H1 (cell line): ENCODE data around the gene PLCH2. TPM values are rescaled to one million over a fixed set of nuclear protein-coding genes. Genes with fewer than 3 reads are reported as not detected.

Experiments used
- CTCF ChIA-PET: fragments of 300-600 bp; sonication (Branson Sonifier 250); formaldehyde crosslinking; loops from one replicate; lab custom pipeline; 2021; ENCODE audit not compliant: partially characterized antibody; lab: Charles Lee
- POLR2A ChIA-PET: fragments of 300-600 bp; sonication (Branson Sonifier 250); formaldehyde crosslinking; loops from one replicate; lab custom pipeline; 2021; ENCODE audit warnings: inconsistent platforms; ENCODE audit not compliant: partially characterized antibody; lab: Charles Lee
- DNase-seq, 2 experiments: peaks; one replicate each; pipeline versions ENCODE4 v3.0.0 to v3.0.0-alpha.2; 2010 to 2022; ENCODE audit warnings: low spot score in 2 of 2, low read depth in 1 of 2, mixed read lengths in 1 of 2
- FAIRE-seq: peaks from 2 replicates; lab custom pipeline; 2011; peaks lifted over from hg19 to GRCh38; lab: Jason Lieb, UNC
- H2AFZ ChIP-seq: 2 replicates; pipeline ENCODE4 v1.8.1; 2012; ENCODE audit warnings: low read length, inconsistent platforms
- H2AK5ac ChIP-seq: 2 replicates; pipeline ENCODE4 v1.6.1; 2013; ENCODE audit warnings: low read depth, low read length
- H2BK120ac ChIP-seq: replicated peaks from 2 replicates; pipeline ENCODE3; 2013; ENCODE audit warnings: low read depth, low read length, inconsistent platforms
- H2BK12ac ChIP-seq: 2 replicates; pipeline ENCODE4 v1.6.1; 2013; ENCODE audit warnings: low read depth, low read length
- H2BK15ac ChIP-seq: 2 replicates; pipeline ENCODE4 v1.6.1; 2013; ENCODE audit warnings: low read length
- H2BK20ac ChIP-seq: 2 replicates; pipeline ENCODE4 v1.6.1; 2013; ENCODE audit warnings: low read length
- H2BK5ac ChIP-seq: 2 replicates; pipeline ENCODE4 v1.6.1; 2013; ENCODE audit warnings: low read depth, low read length
- H3K14ac ChIP-seq: 2 replicates; pipeline ENCODE4 v1.6.1; 2013; ENCODE audit warnings: inconsistent platforms; ENCODE audit not compliant: insufficient read length
- H3K18ac ChIP-seq: 2 replicates; pipeline ENCODE4 v1.6.1; 2013; ENCODE audit warnings: low read length; ENCODE audit errors: extremely low read depth
- H3K23ac ChIP-seq: 2 replicates; pipeline ENCODE4 v1.6.1; 2013; ENCODE audit warnings: inconsistent platforms; ENCODE audit not compliant: insufficient read length
- H3K23me2 ChIP-seq: 2 replicates; pipeline ENCODE4 v1.6.1; 2013; ENCODE audit warnings: low read depth, low read length
- H3K27ac ChIP-seq: 2 replicates; pipeline ENCODE4 v1.6.1; 2011; ENCODE audit warnings: low read depth, low read length, inconsistent platforms
- H3K27me3 ChIP-seq, 4 experiments: replicated peaks in 1 of 4; 1 replicate in 1 of 4; 2 replicates in 3 of 4; pipeline versions ENCODE4 v1.6.1 to v1.8.1; 2011 to 2013; ENCODE audit warnings: low read length in 3 of 4, mild to moderate bottlenecking in 3 of 4, inconsistent platforms in 2 of 4, mixed read lengths in 2 of 4, moderate library complexity in 1 of 4; ENCODE audit not compliant: control insufficient read depth in 3 of 4, insufficient read depth in 3 of 4; ENCODE audit errors: extremely low read depth in 1 of 4
- H3K36me3 ChIP-seq, 4 experiments: 2 replicates each; pipeline versions ENCODE4 v1.6.1 to v1.8.1; 2011 to 2013; ENCODE audit warnings: mild to moderate bottlenecking in 4 of 4, low read length in 3 of 4, moderate library complexity in 2 of 4, control low read depth in 1 of 4, inconsistent platforms in 1 of 4; ENCODE audit not compliant: insufficient read depth in 4 of 4, control insufficient read depth in 2 of 4
- H3K4ac ChIP-seq: replicated peaks from 2 replicates; pipeline ENCODE3; 2013; ENCODE audit warnings: low read length, low read depth, mixed read lengths, inconsistent platforms; ENCODE audit not compliant: insufficient read length
- H3K4me1 ChIP-seq, 4 experiments: replicated peaks in 1 of 4; 1 replicate in 1 of 4; 2 replicates in 3 of 4; pipeline versions ENCODE4 v1.6.1 to v1.8.1; 2011 to 2013; ENCODE audit warnings: low read length in 3 of 4, inconsistent platforms in 2 of 4, mixed read lengths in 1 of 4; ENCODE audit not compliant: insufficient read depth in 4 of 4, control insufficient read depth in 3 of 4
- H3K4me2 ChIP-seq, 2 experiments: 2 replicates each; pipeline versions ENCODE4 v1.6.1 to v1.8.1; 2011 to 2013; ENCODE audit warnings: low read depth in 2 of 2, low read length in 2 of 2, control low read depth in 1 of 2, inconsistent platforms in 1 of 2, mild to moderate bottlenecking in 1 of 2; ENCODE audit not compliant: insufficient read depth in 1 of 2
- H3K4me3 ChIP-seq, 4 experiments: fragments of 200-600, 300-600 bp in 1 of 4; sonication (generic), shearing (Covaris generic), sonication (Bioruptor Twin) in 1 of 4; 2 replicates each; pipeline versions ENCODE4 v1.5.1 to v1.8.1; 2011 to 2016; ENCODE audit warnings: low read length in 4 of 4, low read depth in 3 of 4, control low read depth in 2 of 4, inconsistent platforms in 2 of 4, mild to moderate bottlenecking in 2 of 4, mixed read lengths in 1 of 4, moderate library complexity in 1 of 4; ENCODE audit not compliant: insufficient read depth in 2 of 4; ENCODE audit errors: extremely low read depth in 1 of 4
- H3K56ac ChIP-seq: replicated peaks from 2 replicates; pipeline ENCODE3; 2013; ENCODE audit warnings: low read depth, mild to moderate bottlenecking, mixed read lengths, low read length, inconsistent platforms; ENCODE audit not compliant: insufficient read length
- H3K79me1 ChIP-seq: 2 replicates; pipeline ENCODE4 v1.6.1; 2013; ENCODE audit warnings: low read depth, low read length, control low read depth
- H3K79me2 ChIP-seq, 2 experiments: 2 replicates each; pipeline versions ENCODE4 v1.6.1 to v1.8.1; 2012 to 2013; ENCODE audit warnings: low read length in 2 of 2, mild to moderate bottlenecking in 2 of 2, inconsistent platforms in 1 of 2; ENCODE audit not compliant: insufficient read depth in 2 of 2, control insufficient read depth in 1 of 2
- H3K9ac ChIP-seq, 4 experiments: replicated peaks in 1 of 4; 1 replicate in 1 of 4; 2 replicates in 3 of 4; pipeline versions ENCODE4 v1.6.1 to v1.8.1; 2011 to 2013; ENCODE audit warnings: low read depth in 3 of 4, low read length in 3 of 4, control low read depth in 2 of 4, mild to moderate bottlenecking in 2 of 4, moderate library complexity in 2 of 4, inconsistent platforms in 1 of 4; ENCODE audit errors: extremely low read depth in 1 of 4
- H3K9me3 ChIP-seq, 2 experiments: 2 replicates each; pipeline versions ENCODE4 v1.6.1 to v1.8.1; 2012 to 2013; ENCODE audit warnings: mild to moderate bottlenecking in 2 of 2, moderate library complexity in 2 of 2, control low read depth in 1 of 2, inconsistent platforms in 1 of 2, low read depth in 1 of 2, low read length in 1 of 2, mixed read lengths in 1 of 2; ENCODE audit not compliant: insufficient read depth in 2 of 2
- H4K20me1 ChIP-seq, 2 experiments: replicated peaks in 1 of 2; 2 replicates each; pipeline versions ENCODE3 to v1.8.1; 2011 to 2013; ENCODE audit warnings: inconsistent platforms in 2 of 2, low read length in 2 of 2, mild to moderate bottlenecking in 1 of 2; ENCODE audit not compliant: insufficient read depth in 2 of 2, control insufficient read depth in 1 of 2
- H4K5ac ChIP-seq: 2 replicates; pipeline ENCODE4 v1.6.1; 2013; ENCODE audit warnings: low read length, low read depth, mixed read lengths, inconsistent platforms; ENCODE audit not compliant: insufficient read length
- H4K8ac ChIP-seq: 2 replicates; pipeline ENCODE4 v1.8.0; 2013; ENCODE audit warnings: mild to moderate bottlenecking, moderate library complexity, low read length, inconsistent platforms; ENCODE audit not compliant: insufficient read depth; ENCODE audit errors: extremely low read depth
- H4K91ac ChIP-seq: replicated peaks from 2 replicates; pipeline ENCODE3; 2013; ENCODE audit warnings: low read length, mixed read lengths, inconsistent platforms; ENCODE audit not compliant: insufficient read length
- BRCA1 ChIP-seq: IDR thresholded peaks from 2 replicates; pipeline ENCODE4 v1.6.1; 2012; ENCODE audit warnings: low read depth, low read length, improper control_type of control experiment
- GTF2F1 ChIP-seq: IDR thresholded peaks from 2 replicates; pipeline ENCODE4 v1.6.1; 2012; ENCODE audit warnings: low read depth, low read length, improper control_type of control experiment, borderline replicate concordance
- KDM4A ChIP-seq: IDR thresholded peaks from one replicate; pipeline ENCODE4 v1.7.1; 2012; ENCODE audit warnings: low read depth, mild to moderate bottlenecking, moderate library complexity, low read length, inconsistent platforms; ENCODE audit not compliant: severe bottlenecking
- NRF1 ChIP-seq: IDR thresholded peaks from 2 replicates; pipeline ENCODE4 v1.6.1; 2011; ENCODE audit warnings: mild to moderate bottlenecking, low read depth, low read length, improper control_type of control experiment
- RAD21 ChIP-seq, 2 experiments: IDR thresholded peaks in 1 of 2; conservative IDR thresholded peaks in 1 of 2; 2 replicates each; pipeline ENCODE4 v1.6.1; 2011; ENCODE audit warnings: low read depth in 2 of 2, low read length in 2 of 2, improper control_type of control experiment in 1 of 2, inconsistent platforms in 1 of 2, mild to moderate bottlenecking in 1 of 2, moderate library complexity in 1 of 2
- RNF2 ChIP-seq: fragments of 200-900, 300-1000 bp; sonication (generic); IDR thresholded peaks from 2 replicates; pipeline ENCODE4 v1.7.1; 2016; ENCODE audit warnings: borderline replicate concordance, low read depth, mild to moderate bottlenecking, antibody characterized with exemption, low read length; ENCODE audit not compliant: poor library complexity, severe bottlenecking; ENCODE audit errors: missing control alignments
- SIRT6 ChIP-seq: IDR thresholded peaks from one replicate; pipeline ENCODE4 v1.7.1; 2012; ENCODE audit warnings: low read length, inconsistent platforms
- SIX5 ChIP-seq: IDR thresholded peaks from 2 replicates; pipeline ENCODE4 v1.6.1; 2011; ENCODE audit warnings: mild to moderate bottlenecking, low read depth, low read length
- SP1 ChIP-seq: IDR thresholded peaks from 2 replicates; pipeline ENCODE4 v1.6.1; 2011; ENCODE audit warnings: low read depth, low read length
- WGBS, 2 experiments: shearing (Covaris generic) in 1 of 2; methylation state at CpG; one replicate each; pipeline versions ENCODE4 v1.1.6 to v1.1.7; 2013 to 2015; ENCODE audit warnings: low lambda C conversion rate in 2 of 2, mixed read lengths in 2 of 2, inconsistent platforms in 1 of 2, low coverage in 1 of 2, missing lambda C conversion rate in 1 of 2; ENCODE audit not compliant: insufficient replicate concordance in 2 of 2, insufficient coverage in 1 of 2, insufficient read length in 1 of 2; ENCODE audit errors: extremely low coverage in 1 of 2, missing lambda C conversion rate in 1 of 2; 5-methylcytosine and 5-hydroxymethylcytosine counted together
- polyA plus RNA-seq, 7 experiments: library from polyadenylated mRNA; depleted of rRNA in 3 of 7; stranded (reverse) in 5 of 7; unstranded in 2 of 7; fragments of >200 nt in 5 of 7; fragments of 200-250 nt in 2 of 7; gene quantifications; 1 replicate in 5 of 7; 2 replicates in 1 of 7; 4 replicates in 1 of 7; pipeline versions ENCODE4 v1.2.1 to v1.2.3, GENCODE V29; 2011 to 2013; ENCODE audit warnings: missing spikeins in 2 of 7, mixed read lengths in 2 of 7
- total RNA-seq: library from RNA; stranded (reverse); fragmentation: NEBNext Ultra II Directional; extraction: Animal tissue kit (Norgen Biotek cat#: 25700); gene quantifications from 2 replicates; pipeline ENCODE4 v1.2.1, GENCODE V29; 2021
- TF ChIP-seq, protein P1 (sequence below): IDR thresholded peaks from 2 replicates; pipeline ENCODE4 v1.6.1; 2012; ENCODE audit warnings: inconsistent platforms

Gene PLCH2
- total and polyA plus RNA-seq, 2 of the 8 experiments (the other 6 are each of a cell fraction or from before 2014, with no cell fraction given), result 0.14 to 0.19 TPM

DNA sequence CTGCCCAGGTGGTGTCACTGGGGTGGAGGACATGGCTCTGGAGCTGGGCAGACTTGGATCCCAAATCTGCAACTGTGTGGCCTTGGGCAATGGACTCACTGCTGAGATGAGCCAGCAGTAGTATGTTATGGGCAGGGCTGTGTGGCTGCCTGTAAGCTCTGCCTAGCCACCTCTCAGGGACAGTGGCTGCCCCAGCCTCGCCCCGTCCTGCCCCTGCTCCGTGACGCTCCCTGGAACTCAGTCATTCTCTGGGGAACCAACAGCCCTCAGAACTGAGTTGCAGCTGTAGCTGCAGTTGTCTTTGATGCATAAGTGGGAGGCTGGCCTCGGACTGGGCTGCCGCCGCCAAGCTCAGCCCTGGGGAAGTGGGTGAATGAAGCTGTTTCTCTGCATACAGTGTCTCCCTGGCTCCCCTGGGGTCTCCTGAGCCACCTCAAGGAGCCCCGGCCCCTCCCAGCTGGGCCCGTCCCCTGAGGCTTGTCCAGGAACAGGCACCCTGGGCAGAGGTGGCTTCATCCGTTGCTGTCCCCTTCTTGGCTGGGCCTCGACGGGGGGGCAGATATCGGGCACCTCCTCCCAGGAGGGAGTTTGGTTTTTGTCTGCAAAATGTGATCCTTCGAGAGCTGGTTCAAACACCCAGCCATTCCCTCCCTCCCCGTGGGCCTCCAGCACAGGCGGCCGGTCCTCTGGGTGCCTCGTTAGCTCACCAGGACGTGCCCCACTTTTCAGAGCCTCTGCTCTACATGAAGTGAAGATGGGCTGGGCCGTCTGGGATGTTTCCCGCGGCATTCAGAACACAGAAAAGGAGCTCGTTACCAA, 26.2 kb upstream of the PLCH2 start:
- POLR2A ChIA-PET, result interaction anchor here (0.6 kb wide), 1 partner anchor 1077 kb away, joined by 3 read pairs; no protein-coding TSS in a partner anchor
- no peak overlapping the region for H3K9ac ChIP-seq
- TF ChIP-seq KDM4A (no peak), BRCA1 (no peak), SP1 (no peak), SIRT6 (no peak), RAD21 (IDR thresholded peaks at IDR 0.05 in 1 of 2, conservative IDR thresholded peaks at IDR 0.05 in 1 of 2; ENCODE audit: low read depth in 2 of 2, low read length in 2 of 2) (no peak), SIX5 (no peak), NRF1 (no peak), RNF2 (no peak), GTF2F1 (no peak)
- TF ChIP-seq, protein P1, sequence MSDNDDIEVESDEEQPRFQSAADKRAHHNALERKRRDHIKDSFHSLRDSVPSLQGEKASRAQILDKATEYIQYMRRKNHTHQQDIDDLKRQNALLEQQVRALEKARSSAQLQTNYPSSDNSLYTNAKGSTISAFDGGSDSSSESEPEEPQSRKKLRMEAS, result no peak

More for the DNA sequence above, 26.2 kb upstream of the PLCH2 start:
- no peak overlapping the region for H2AFZ ChIP-seq
- no peak overlapping the region for H3K23ac ChIP-seq
- no peak for FAIRE-seq
- no peak overlapping the region; the same call in 1 of the 2 replicates for H2BK5ac ChIP-seq
- H4K20me1 ChIP-seq, result peaks cover 0 to 4% of the 10 kb centered on the region in 2 experiments
- H4K5ac ChIP-seq, result no peak overlapping the region
- no peak overlapping the region for H3K4me2 ChIP-seq
- peak overlapping the region; percentile 53 for H3K4ac ChIP-seq
- H3K14ac ChIP-seq, result no peak overlapping the region
- H3K56ac ChIP-seq, result no peak overlapping the region
- no peaks in the 10 kb centered on the region for H3K79me2 ChIP-seq
- no peaks in the 10 kb centered on the region for H3K36me3 ChIP-seq
- no peak overlapping the region for H4K8ac ChIP-seq
- H3K27me3 ChIP-seq, result peaks cover 0 to 5% (median 3%) of the 10 kb centered on the region in 4 experiments; a peak in 4 of 7 replicates
- H3K23me2 ChIP-seq, result no peaks in the 10 kb centered on the region
- no peak for DNase-seq
- H3K4me3 ChIP-seq, result no peak overlapping the region
- 78% methylated on average over 22 of the region's 23 CpGs; no CpG with 5 or more reads in 1 of the 2 experiments for WGBS, 2 experiments
- no peak overlapping the region for H4K91ac ChIP-seq
- no peak overlapping the region for H3K27ac ChIP-seq
- H3K18ac ChIP-seq, result no peak overlapping the region; the same call in 1 of the 2 replicates
- peaks cover 0 to 21% (median 14%) of the 10 kb centered on the region in 4 experiments; a peak in 4 of 7 replicates for H3K4me1 ChIP-seq
- peak overlapping the region; percentile 75; the same call in 1 of the 2 replicates for H2BK12ac ChIP-seq
- peak overlapping the region; percentile 48; the same call in 1 of the 2 replicates for H2BK20ac ChIP-seq
- no peaks in the 10 kb centered on the region for H3K9me3 ChIP-seq
- CTCF ChIA-PET, result interaction anchor here (1.1 to 1.9 kb wide), 5 partner anchors 13 to 975 kb away, joined by 3 to 7 read pairs (median 5); no protein-coding TSS in a partner anchor
- peak overlapping the region; percentile 18; the same call in 1 of the 2 replicates for H2BK15ac ChIP-seq
- H2BK120ac ChIP-seq, result no peak overlapping the region
- H3K79me1 ChIP-seq, result no peaks in the 10 kb centered on the region
- H2AK5ac ChIP-seq, result no peak overlapping the region
